OCI-LY3 (cell line): ENCODE measurements around the gene OGDH.

Source experiments
- H2AFZ ChIP-seq: fragments of 200-600, 300-600 bp; shearing (Covaris generic); 2 replicates; pipeline ENCODE4 v1.6.0; 2014; ENCODE audit warnings: antibody characterized with exemption, low read depth, low read length
- H3K27ac ChIP-seq: fragments of 200-600, 300-600 bp; sonication (generic); 2 replicates; pipeline ENCODE4 v1.5.1; 2014; ENCODE audit warnings: mild to moderate bottlenecking, low read length, moderate library complexity, mixed read lengths
- H3K27me3 ChIP-seq: fragments of 200-600, 300-600 bp; sonication (generic); 2 replicates; pipeline ENCODE4 v1.6.1; 2014; ENCODE audit warnings: low read depth, low read length, mixed read lengths
- H3K36me3 ChIP-seq: fragments of 200-600, 300-600 bp; sonication (generic); replicated peaks from 2 replicates; pipeline ENCODE3; 2014; ENCODE audit warnings: low read depth, low read length, mixed read lengths
- H3K4me1 ChIP-seq: fragments of 300-600, 200-600 bp; sonication (generic); 2 replicates; pipeline ENCODE4 v1.6.1; 2014; ENCODE audit warnings: low read length, mixed read lengths
- H3K4me2 ChIP-seq: fragments of 200-600, 300-600 bp; sonication (generic); 2 replicates; pipeline ENCODE4 v1.6.1; 2014; ENCODE audit warnings: low read length, mixed read lengths
- H3K4me3 ChIP-seq: fragments of 300-600, 200-600 bp; sonication (generic); 2 replicates; pipeline ENCODE4 v1.5.1; 2014; ENCODE audit warnings: antibody characterized with exemption, mild to moderate bottlenecking, low read length, moderate library complexity
- H3K79me2 ChIP-seq: fragments of 300-600, 200-600 bp; shearing (Covaris generic); 2 replicates; pipeline ENCODE4 v1.6.1; 2014; ENCODE audit warnings: mild to moderate bottlenecking, low read length, mixed read lengths
- H3K9ac ChIP-seq: fragments of 300-600, 200-600 bp; shearing (Covaris generic); 2 replicates; pipeline ENCODE4 v1.6.0; 2014; ENCODE audit warnings: mild to moderate bottlenecking, low read length, moderate library complexity
- H3K9me3 ChIP-seq: fragments of 200-600, 300-600 bp; shearing (Covaris generic); 2 replicates; pipeline ENCODE4 v1.6.1; 2014; ENCODE audit warnings: low read length, mixed read lengths; ENCODE audit not compliant: insufficient read depth
- H4K20me1 ChIP-seq: fragments of 200-600, 300-600 bp; sonication (generic); 2 replicates; pipeline ENCODE4 v1.6.1; 2016; ENCODE audit warnings: low read length, mixed read lengths; ENCODE audit not compliant: insufficient read depth
- EZH2phosphoT487 ChIP-seq: fragments of 200-600 bp; shearing (Covaris generic); IDR thresholded peaks from 2 replicates; pipeline ENCODE4 v1.6.1; 2018; ENCODE audit warnings: antibody characterized with exemption, mixed run types, low read depth
- TF ChIP-seq, protein P1 (sequence below): fragments of 200-600, 300-600 bp; sonication (generic); IDR thresholded peaks from 2 replicates; pipeline ENCODE4 v1.5.1; 2014; ENCODE audit warnings: antibody characterized with exemption, low read length, low read depth

OGDH gene

DNA sequence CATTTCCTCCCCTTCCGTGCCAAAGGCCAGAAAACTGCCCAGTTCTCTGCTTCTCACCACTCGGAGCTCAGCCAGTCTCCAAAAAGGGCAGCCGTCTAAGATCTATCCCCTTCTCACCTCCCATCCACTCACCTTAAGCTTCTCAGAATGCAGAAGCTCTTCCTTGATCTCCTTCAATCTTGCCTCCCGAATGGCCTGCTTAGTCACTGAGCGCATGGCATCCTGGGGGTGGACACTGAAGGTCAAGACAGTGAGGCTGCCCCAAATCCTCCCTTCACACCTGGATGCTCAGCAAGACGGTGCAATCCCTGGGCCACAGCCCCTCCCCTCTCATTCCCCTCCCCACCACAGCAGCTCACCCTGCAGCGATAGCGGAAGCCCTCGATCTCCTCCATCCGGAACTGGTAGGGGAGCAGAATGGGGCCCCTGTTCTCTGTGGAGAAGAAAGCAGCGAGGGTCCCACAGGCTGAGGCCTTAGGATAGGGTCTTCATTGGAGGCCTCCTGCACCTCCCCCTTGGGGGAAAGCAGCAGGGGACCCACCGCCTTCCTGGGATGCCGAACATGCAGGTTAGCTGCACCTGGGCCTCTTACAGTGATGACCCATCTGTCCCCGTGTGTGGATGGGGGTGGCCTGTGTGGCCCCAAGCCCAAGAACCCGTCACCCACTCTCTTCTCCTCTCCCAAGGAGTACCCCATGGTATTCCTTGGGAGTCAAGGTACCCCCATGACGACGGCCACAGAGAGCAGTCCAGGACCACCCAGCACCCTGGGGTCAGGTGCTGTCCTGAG lies 37.5 kb upstream of the OGDH start:
- H3K4me3 ChIP-seq, result no peak overlapping the region
- peaks cover 27% of the 10 kb centered on the region for H3K79me2 ChIP-seq
- peaks cover 8% of the 10 kb centered on the region for H3K4me1 ChIP-seq
- no peak overlapping the region for H2AFZ ChIP-seq
- H3K9ac ChIP-seq, result no peak overlapping the region
- no peaks in the 10 kb centered on the region for H3K27me3 ChIP-seq
- H3K9me3 ChIP-seq, result no peaks in the 10 kb centered on the region
- H3K4me2 ChIP-seq, result no peak overlapping the region
- no peak overlapping the region for H3K27ac ChIP-seq
- peaks cover 76% of the 10 kb centered on the region for H3K36me3 ChIP-seq
- TF ChIP-seq, protein P1, sequence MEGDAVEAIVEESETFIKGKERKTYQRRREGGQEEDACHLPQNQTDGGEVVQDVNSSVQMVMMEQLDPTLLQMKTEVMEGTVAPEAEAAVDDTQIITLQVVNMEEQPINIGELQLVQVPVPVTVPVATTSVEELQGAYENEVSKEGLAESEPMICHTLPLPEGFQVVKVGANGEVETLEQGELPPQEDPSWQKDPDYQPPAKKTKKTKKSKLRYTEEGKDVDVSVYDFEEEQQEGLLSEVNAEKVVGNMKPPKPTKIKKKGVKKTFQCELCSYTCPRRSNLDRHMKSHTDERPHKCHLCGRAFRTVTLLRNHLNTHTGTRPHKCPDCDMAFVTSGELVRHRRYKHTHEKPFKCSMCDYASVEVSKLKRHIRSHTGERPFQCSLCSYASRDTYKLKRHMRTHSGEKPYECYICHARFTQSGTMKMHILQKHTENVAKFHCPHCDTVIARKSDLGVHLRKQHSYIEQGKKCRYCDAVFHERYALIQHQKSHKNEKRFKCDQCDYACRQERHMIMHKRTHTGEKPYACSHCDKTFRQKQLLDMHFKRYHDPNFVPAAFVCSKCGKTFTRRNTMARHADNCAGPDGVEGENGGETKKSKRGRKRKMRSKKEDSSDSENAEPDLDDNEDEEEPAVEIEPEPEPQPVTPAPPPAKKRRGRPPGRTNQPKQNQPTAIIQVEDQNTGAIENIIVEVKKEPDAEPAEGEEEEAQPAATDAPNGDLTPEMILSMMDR, result no peak
- no peak for TF ChIP-seq EZH2phosphoT487
- peaks cover 10% of the 10 kb centered on the region; the same call in 1 of the 2 replicates for H4K20me1 ChIP-seq

DNA sequence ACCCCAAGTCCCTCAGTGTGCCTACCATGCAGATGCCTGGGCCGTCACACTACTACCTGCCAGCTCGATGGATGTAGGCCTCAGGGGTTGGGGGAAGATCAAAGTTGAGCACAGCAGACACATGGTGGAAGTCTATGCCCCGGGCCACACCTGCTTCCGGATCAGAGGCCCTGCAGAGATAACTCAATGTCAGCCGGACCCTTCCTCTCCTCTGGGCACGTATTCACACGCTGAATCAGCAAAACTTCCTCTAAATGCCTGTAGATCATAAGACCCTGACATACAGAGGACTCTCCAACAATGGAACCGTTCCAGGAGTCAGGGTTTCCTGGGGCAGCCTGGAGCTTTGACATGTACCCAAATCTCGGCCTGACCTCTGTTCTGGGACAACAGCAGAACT lies 36.5 kb upstream of the OGDH start:
- peaks cover 37% of the 10 kb centered on the region for H3K79me2 ChIP-seq
- no peaks in the 10 kb centered on the region for H3K27me3 ChIP-seq
- no peak overlapping the region for H3K9ac ChIP-seq
- peaks cover 4% of the 10 kb centered on the region; the same call in 1 of the 2 replicates for H4K20me1 ChIP-seq
- no peak for TF ChIP-seq EZH2phosphoT487
- TF ChIP-seq, protein P1, result no peak
- H2AFZ ChIP-seq, result no peak overlapping the region
- H3K9me3 ChIP-seq, result no peaks in the 10 kb centered on the region
- H3K4me2 ChIP-seq, result no peak overlapping the region
- H3K27ac ChIP-seq, result no peak overlapping the region
- H3K36me3 ChIP-seq, result peaks cover 70% of the 10 kb centered on the region
- peaks cover 14% of the 10 kb centered on the region for H3K4me1 ChIP-seq
- no peak overlapping the region for H3K4me3 ChIP-seq

DNA sequence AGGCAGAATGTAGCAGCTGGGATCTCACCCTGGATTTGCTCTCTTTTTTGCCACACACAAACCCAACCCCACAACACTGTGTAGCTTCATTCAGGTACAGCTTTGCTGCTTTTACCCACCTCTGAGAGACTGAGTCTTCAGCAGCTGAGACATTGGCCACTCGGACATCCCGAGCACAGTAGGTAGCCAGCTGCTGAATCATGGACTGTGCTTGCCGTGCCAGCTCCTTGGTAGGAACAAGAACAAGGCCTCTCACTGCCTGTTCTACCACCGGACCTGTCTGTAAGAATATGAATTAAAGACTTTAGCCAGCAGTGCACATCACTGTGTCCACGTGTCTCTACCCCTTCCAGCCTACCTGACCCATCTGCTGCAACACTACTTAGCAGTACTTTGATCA lies 33.7 kb upstream of the OGDH start:
- Histone ChIP-seq H3K27me3 (no peaks in the 10 kb centered on the region), H3K79me2 (peaks cover 41% of the 10 kb centered on the region), H3K4me2 (peak overlapping the region; percentile 93), H3K9me3 (no peaks in the 10 kb centered on the region), H4K20me1 (no peaks in the 10 kb centered on the region), H3K4me1 (peaks cover 16% of the 10 kb centered on the region), H2AFZ (no peak overlapping the region), H3K36me3 (peaks cover 62% of the 10 kb centered on the region), H3K27ac (no peak overlapping the region), H3K9ac (peak overlapping the region; percentile 90), H3K4me3 (peak overlapping the region; percentile 90)
- no peak for TF ChIP-seq EZH2phosphoT487
- TF ChIP-seq, protein P1, result no peak

DNA sequence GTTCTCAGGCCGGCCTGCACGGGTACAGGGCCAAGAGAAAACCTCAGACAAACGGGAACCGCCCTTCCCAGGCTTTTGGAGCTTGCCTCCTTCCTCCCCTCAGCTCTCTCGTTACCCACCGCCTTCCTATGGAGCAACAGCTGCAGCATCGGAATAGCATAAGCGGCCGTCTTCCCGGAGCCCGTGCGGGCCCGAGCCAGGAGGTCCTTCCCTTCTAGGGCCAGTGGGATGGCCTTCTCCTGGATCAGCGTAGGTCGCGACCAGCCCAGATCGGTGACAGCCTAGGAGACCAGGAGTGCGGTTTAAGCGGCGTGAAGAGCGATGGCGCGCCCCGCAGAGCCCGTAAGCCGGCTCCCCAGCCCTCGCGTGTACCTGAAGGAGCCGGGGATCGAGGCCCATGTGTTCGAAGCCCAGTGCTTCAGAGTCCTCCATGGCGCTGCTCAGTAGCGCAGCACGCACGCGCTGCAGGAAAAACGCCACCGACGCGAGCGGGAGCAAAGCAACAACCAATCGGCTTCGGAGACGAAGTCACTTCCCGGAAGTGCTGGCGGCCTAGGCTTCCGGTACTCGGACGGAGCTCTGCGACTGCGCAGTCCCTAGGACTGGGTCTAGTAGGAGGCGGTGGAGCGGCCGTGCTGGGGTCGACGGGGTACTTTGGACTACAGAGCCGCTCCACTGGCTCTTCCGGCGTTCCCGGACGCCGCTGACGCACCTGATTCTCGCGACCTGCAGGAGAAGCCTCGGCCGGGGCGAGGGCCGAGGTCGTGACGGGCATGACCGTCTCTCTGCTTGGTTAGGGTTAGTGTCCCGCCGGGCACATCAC lies 32.8 kb upstream of the OGDH start, which contains the start of gene DDX56:
TSS of gene DDX56 (minus strand) at position 445 of the 823 bp plus-strand sequence. CDS start at position 432, 13 bp downstream.
- H4K20me1 ChIP-seq, result no peaks in the 10 kb centered on the region
- H3K27ac ChIP-seq, result peak within 1 kb of the TSS; percentile 54
- no peaks in the 10 kb centered on the region for H3K9me3 ChIP-seq
- H3K4me1 ChIP-seq, result peaks cover 16% of the 10 kb centered on the region
- no peaks in the 10 kb centered on the region for H3K27me3 ChIP-seq
- peaks cover 41% of the 10 kb centered on the region for H3K79me2 ChIP-seq
- peak within 1 kb of the TSS; percentile 90 for H3K4me3 ChIP-seq
- H3K36me3 ChIP-seq, result peaks cover 60% of the 10 kb centered on the region
- peak within 1 kb of the TSS; percentile 93 for H3K4me2 ChIP-seq
- peak within 1 kb of the TSS; percentile 90 for H3K9ac ChIP-seq
- peak within 1 kb of the TSS; percentile 17; the same call in 1 of the 2 replicates for H2AFZ ChIP-seq
- no peak for TF ChIP-seq EZH2phosphoT487
- TF ChIP-seq, protein P1, result no peak
